Measurements from ENCODE around the gene DPYD. TPM values are rescaled to one million over a fixed set of nuclear protein-coding genes. Genes with fewer than 3 reads are reported as not detected.

Gene DPYD
- polyA plus RNA-seq, 2 donors, result 6.7 to 10.0 TPM

DNA sequence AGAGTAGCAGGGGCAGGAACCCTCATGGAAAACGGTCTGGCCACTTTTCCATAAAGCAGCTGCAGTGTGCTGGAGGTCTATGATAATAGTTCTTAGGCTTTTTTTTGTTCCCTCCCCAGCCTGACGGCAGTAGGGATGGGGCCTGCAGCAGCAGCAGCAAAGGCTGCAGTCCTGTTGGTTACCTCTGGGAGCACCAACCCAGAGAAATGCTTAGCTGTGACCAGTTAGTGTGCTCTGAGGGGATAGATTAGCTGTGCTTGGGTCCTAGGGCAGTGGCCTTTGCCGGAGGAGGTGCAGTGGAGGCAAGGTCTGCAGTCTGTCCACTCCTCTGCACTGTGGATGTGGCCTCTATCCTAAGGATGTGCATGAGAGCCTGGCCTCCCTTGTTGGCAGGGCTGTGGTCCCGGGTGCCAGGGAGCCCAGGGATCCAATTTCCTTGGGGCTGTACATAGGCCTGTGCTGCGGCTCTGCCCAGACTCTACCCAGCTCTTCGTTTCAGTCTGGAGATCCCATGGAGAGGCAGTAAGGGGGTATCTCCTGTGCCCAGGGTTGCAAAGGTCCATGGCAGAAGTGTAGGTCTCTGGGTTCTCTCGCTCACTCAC is 876.6 kb downstream of the DPYD start:
- 82 to 84% methylated on average over 7 of the region's 7 CpGs for WGBS, 2 donors

GRCh38 chr1:97042551-97042950 is 878.3 kb downstream of the DPYD start:
- Histone ChIP-seq H3K27me3 (ENCODE audit: control insufficient read depth in 1 of 2, insufficient read depth in 2 of 2, low read length in 2 of 2) (no peaks in the 10 kb centered on the region), H3K4me3 (ENCODE audit: low read depth in 1 of 2, low read length in 2 of 2) (no peak overlapping the region), H3K4me1 (ENCODE audit: control insufficient read depth in 2 of 2, insufficient read depth in 2 of 2, low read length in 1 of 2) (no peaks in the 10 kb centered on the region), H3K36me3 (ENCODE audit: control insufficient read depth in 2 of 2, insufficient read depth in 2 of 2, low read length in 1 of 2) (no peaks in the 10 kb centered on the region), H3K27ac (ENCODE audit: low read depth in 2 of 2, low read length in 1 of 2) (no peak overlapping the region), H3K9me3 (ENCODE audit: control insufficient read depth in 2 of 2, insufficient read depth in 1 of 2, low read depth in 1 of 2, low read length in 1 of 2) (peaks cover 0 to 6% of the 10 kb centered on the region in 2 donors)
- WGBS, 2 donors, result 58 to 61% methylated on average over 1 of the region's 1 CpG

More for the DNA sequence above, 876.6 kb downstream of the DPYD start:
- peaks cover 0 to 6% of the 10 kb centered on the region in 2 donors for H3K9me3 ChIP-seq (ENCODE audit: control insufficient read depth in 2 of 2, insufficient read depth in 1 of 2, low read depth in 1 of 2, low read length in 1 of 2)
- no peaks in the 10 kb centered on the region for H3K27me3 ChIP-seq (ENCODE audit: control insufficient read depth in 1 of 2, insufficient read depth in 2 of 2, low read length in 2 of 2)
- H3K4me1 ChIP-seq (ENCODE audit: control insufficient read depth in 2 of 2, insufficient read depth in 2 of 2, low read length in 1 of 2), result no peaks in the 10 kb centered on the region
- H3K27ac ChIP-seq (ENCODE audit: low read depth in 2 of 2, low read length in 1 of 2), result no peak overlapping the region
- H3K4me3 ChIP-seq (ENCODE audit: low read depth in 1 of 2, low read length in 2 of 2), result no peak overlapping the region
- H3K36me3 ChIP-seq (ENCODE audit: control insufficient read depth in 2 of 2, insufficient read depth in 2 of 2, low read length in 1 of 2), result no peaks in the 10 kb centered on the region

- no peak overlapping the region for H3K27ac ChIP-seq (ENCODE audit: low read depth in 2 of 2, low read length in 1 of 2)
- peaks cover 0 to 6% of the 10 kb centered on the region in 2 donors for H3K9me3 ChIP-seq (ENCODE audit: control insufficient read depth in 2 of 2, insufficient read depth in 1 of 2, low read depth in 1 of 2, low read length in 1 of 2)
- no peaks in the 10 kb centered on the region for H3K4me1 ChIP-seq (ENCODE audit: control insufficient read depth in 2 of 2, insufficient read depth in 2 of 2, low read length in 1 of 2)
- WGBS, 2 donors, result 68 to 70% methylated on average over 2 of the region's 2 CpGs
- no peaks in the 10 kb centered on the region for H3K27me3 ChIP-seq (ENCODE audit: control insufficient read depth in 1 of 2, insufficient read depth in 2 of 2, low read length in 2 of 2)
- H3K36me3 ChIP-seq (ENCODE audit: control insufficient read depth in 2 of 2, insufficient read depth in 2 of 2, low read length in 1 of 2), result no peaks in the 10 kb centered on the region
- no peak overlapping the region for H3K4me3 ChIP-seq (ENCODE audit: low read depth in 1 of 2, low read length in 2 of 2)
These were observed 879.8 kb downstream of the DPYD start for GRCh38 chr1:97041026-97041425.

DNA sequence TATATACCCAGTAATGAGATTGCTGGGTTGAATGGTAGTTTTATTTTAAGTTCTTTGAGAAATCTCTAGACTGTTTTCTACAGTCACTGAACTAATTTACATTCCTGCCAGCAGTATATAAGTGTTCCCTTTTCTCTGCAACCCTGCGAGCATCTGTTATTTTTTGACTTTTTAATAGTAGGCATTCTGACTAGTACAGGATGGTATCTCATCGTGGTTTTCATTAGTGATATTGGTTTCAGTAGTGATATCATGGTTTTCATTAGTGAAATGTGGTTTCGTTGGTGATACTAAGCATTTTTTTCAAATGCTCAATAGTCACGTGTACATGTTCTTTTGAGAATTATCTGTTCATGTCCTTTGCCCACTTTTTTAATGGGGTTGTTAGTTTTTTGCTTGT is 882.4 kb downstream of the DPYD start:
- 81 to 83% methylated on average over 4 of the region's 4 CpGs for WGBS, 2 donors

GRCh38 chr1:97034651-97035050 is 886.2 kb downstream of the DPYD start:
- Histone ChIP-seq H3K27ac (ENCODE audit: low read depth in 2 of 2, low read length in 1 of 2) (no peak overlapping the region), H3K4me3 (ENCODE audit: low read depth in 1 of 2, low read length in 2 of 2) (no peak overlapping the region), H3K4me1 (ENCODE audit: control insufficient read depth in 2 of 2, insufficient read depth in 2 of 2, low read length in 1 of 2) (no peaks in the 10 kb centered on the region), H3K36me3 (ENCODE audit: control insufficient read depth in 2 of 2, insufficient read depth in 2 of 2, low read length in 1 of 2) (no peaks in the 10 kb centered on the region), H3K9me3 (ENCODE audit: control insufficient read depth in 2 of 2, insufficient read depth in 1 of 2, low read depth in 1 of 2, low read length in 1 of 2) (no peaks in the 10 kb centered on the region), H3K27me3 (ENCODE audit: control insufficient read depth in 1 of 2, insufficient read depth in 2 of 2, low read length in 2 of 2) (no peaks in the 10 kb centered on the region)
- WGBS, 2 donors, result 80 to 86% methylated on average over 2 of the region's 2 CpGs

More for the DNA sequence above, 882.4 kb downstream of the DPYD start:
- Histone ChIP-seq H3K27ac (ENCODE audit: low read depth in 2 of 2, low read length in 1 of 2) (no peak overlapping the region), H3K4me1 (ENCODE audit: control insufficient read depth in 2 of 2, insufficient read depth in 2 of 2, low read length in 1 of 2) (no peaks in the 10 kb centered on the region), H3K9me3 (ENCODE audit: control insufficient read depth in 2 of 2, insufficient read depth in 1 of 2, low read depth in 1 of 2, low read length in 1 of 2) (peaks cover 0 to under 1% of the 10 kb centered on the region in 2 donors), H3K27me3 (ENCODE audit: control insufficient read depth in 1 of 2, insufficient read depth in 2 of 2, low read length in 2 of 2) (no peaks in the 10 kb centered on the region), H3K4me3 (ENCODE audit: low read depth in 1 of 2, low read length in 2 of 2) (no peak overlapping the region), H3K36me3 (ENCODE audit: control insufficient read depth in 2 of 2, insufficient read depth in 2 of 2, low read length in 1 of 2) (no peaks in the 10 kb centered on the region)

DNA sequence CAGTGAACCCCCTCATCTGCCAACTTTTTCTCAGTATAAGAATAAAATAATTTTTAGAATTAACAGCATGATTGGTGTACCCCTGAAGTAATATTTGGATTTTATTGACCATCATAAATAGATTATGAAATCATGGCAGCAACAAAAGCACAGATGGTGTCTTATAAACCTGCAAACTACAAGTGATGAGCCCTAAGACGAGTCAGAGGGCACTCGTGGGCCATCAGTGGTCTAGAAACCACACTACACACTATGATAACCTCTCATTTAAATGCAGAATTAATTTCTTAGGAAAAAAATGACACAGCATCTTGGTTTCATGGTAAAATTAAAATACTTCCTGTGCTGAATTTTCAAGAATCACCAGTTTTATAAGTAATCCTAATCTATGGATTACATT is 886.9 kb downstream of the DPYD start:
- 42 to 63% methylated on average over 2 of the region's 2 CpGs for WGBS, 2 donors
- H3K27me3 ChIP-seq (ENCODE audit: control insufficient read depth in 1 of 2, insufficient read depth in 2 of 2, low read length in 2 of 2), result no peaks in the 10 kb centered on the region
- H3K36me3 ChIP-seq (ENCODE audit: control insufficient read depth in 2 of 2, insufficient read depth in 2 of 2, low read length in 1 of 2), result no peaks in the 10 kb centered on the region
- no peak overlapping the region for H3K27ac ChIP-seq (ENCODE audit: low read depth in 2 of 2, low read length in 1 of 2)
- no peaks in the 10 kb centered on the region for H3K9me3 ChIP-seq (ENCODE audit: control insufficient read depth in 2 of 2, insufficient read depth in 1 of 2, low read depth in 1 of 2, low read length in 1 of 2)
- H3K4me1 ChIP-seq (ENCODE audit: control insufficient read depth in 2 of 2, insufficient read depth in 2 of 2, low read length in 1 of 2), result no peaks in the 10 kb centered on the region
- H3K4me3 ChIP-seq (ENCODE audit: low read depth in 1 of 2, low read length in 2 of 2), result no peak overlapping the region
